Peyer's patch (tissue), 4 donors: Measurements from ENCODE around the gene AFDN. TPM values are rescaled to one million over a fixed set of nuclear protein-coding genes. Genes with fewer than 3 reads are reported as not detected.

Experiments used
- DNase-seq, 3 donors: peaks; one replicate each; pipeline ENCODE4 v3.0.0-alpha.2; 2017 to 2019
- H3K27ac ChIP-seq, 4 donors: fragments of 200-600 bp; sonication (generic); one replicate each; pipeline ENCODE4 v1.5.1; 2016 to 2019
- H3K27me3 ChIP-seq, 2 donors: fragments of 200-600 bp; sonication (generic); one replicate each; pipeline ENCODE4 v1.5.1; 2019
- H3K36me3 ChIP-seq, 3 donors: fragments of 200-600 bp; sonication (generic); one replicate each; pipeline ENCODE4 v1.5.1; 2016 to 2019
- H3K4me1 ChIP-seq, 4 donors: fragments of 200-600 bp; sonication (generic); one replicate each; pipeline ENCODE4 v1.5.1; 2016 to 2019
- H3K4me3 ChIP-seq, 4 donors: fragments of 200-600 bp; sonication (generic); 1 replicate in 3 of 4; 2 replicates in 1 of 4; pipeline ENCODE4 v1.5.1; 2016 to 2019; ENCODE audit warnings: mild to moderate bottlenecking in 1 of 4
- H3K9me3 ChIP-seq, 4 donors: fragments of 200-600 bp; sonication (generic); one replicate each; pipeline ENCODE4 v1.5.1; 2016 to 2019; ENCODE audit warnings: mild to moderate bottlenecking in 1 of 4
- POLR2A ChIP-seq, 2 donors: fragments of 450-650 bp; IDR thresholded peaks; one replicate each; pipeline ENCODE4 v1.5.1; 2017; ENCODE audit warnings: antibody characterized with exemption in 2 of 2, mild to moderate bottlenecking in 2 of 2, moderate library complexity in 2 of 2
- total RNA-seq, 4 donors: library from RNA; depleted of rRNA; stranded (reverse); fragments of >200 nt; gene quantifications; one replicate each; pipeline ENCODE4 v1.1.0, GENCODE V29; 2016
- TF ChIP-seq, protein P1 (sequence below), 6 experiments: fragments of 450-650 bp in 4 of 6; fragments of 200-600 bp in 2 of 6; sonication (generic) in 1 of 6; IDR thresholded peaks; one replicate each; pipeline ENCODE4 v1.5.1; 2017 to 2019; ENCODE audit warnings: antibody characterized with exemption in 6 of 6, mild to moderate bottlenecking in 3 of 6, moderate library complexity in 1 of 6

The AFDN gene
- total RNA-seq, 4 donors from 2014 or later, result 265 to 326 (median 313) TPM

DNA sequence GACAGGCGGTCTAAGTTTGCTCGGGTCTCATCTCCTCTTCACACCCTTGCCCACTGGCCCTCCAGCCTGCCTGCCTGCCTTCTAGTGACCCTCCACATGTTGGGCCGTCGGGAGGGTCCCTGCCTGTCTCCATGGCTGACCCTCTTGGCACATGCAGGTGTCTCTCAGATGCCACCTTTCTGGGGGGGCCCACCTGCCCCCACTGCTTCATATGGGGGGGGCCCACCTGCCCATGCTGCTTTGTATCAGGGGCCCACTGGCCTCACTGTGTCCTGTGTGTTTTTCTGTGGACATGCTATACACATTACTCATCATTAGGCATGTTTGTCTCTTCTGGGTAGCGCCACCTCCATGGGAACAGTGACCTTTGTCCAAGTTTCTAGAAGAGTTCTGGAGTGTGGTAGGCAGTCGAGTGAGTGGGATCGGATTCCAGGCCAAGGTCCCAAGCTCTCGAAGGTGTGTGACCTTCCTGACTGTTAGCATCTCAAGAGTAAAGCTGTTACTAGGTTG is 130.3 kb downstream of the AFDN start:
- H3K4me3 ChIP-seq, result no peak overlapping the region
- H3K27ac ChIP-seq, result peak overlapping the region in 2 of 4 donors; percentile 62 to 73
- peak in 1 of 3 donors; percentile 68 for DNase-seq
- TF ChIP-seq, protein P1, sequence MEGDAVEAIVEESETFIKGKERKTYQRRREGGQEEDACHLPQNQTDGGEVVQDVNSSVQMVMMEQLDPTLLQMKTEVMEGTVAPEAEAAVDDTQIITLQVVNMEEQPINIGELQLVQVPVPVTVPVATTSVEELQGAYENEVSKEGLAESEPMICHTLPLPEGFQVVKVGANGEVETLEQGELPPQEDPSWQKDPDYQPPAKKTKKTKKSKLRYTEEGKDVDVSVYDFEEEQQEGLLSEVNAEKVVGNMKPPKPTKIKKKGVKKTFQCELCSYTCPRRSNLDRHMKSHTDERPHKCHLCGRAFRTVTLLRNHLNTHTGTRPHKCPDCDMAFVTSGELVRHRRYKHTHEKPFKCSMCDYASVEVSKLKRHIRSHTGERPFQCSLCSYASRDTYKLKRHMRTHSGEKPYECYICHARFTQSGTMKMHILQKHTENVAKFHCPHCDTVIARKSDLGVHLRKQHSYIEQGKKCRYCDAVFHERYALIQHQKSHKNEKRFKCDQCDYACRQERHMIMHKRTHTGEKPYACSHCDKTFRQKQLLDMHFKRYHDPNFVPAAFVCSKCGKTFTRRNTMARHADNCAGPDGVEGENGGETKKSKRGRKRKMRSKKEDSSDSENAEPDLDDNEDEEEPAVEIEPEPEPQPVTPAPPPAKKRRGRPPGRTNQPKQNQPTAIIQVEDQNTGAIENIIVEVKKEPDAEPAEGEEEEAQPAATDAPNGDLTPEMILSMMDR (IDR thresholded peaks at IDR 0.05), result no peak
- TF ChIP-seq POLR2A (IDR thresholded peaks at IDR 0.05), result no peak
- peaks cover 0 to 26% (median 0%) of the 10 kb centered on the region in 3 donors for H3K36me3 ChIP-seq
- H3K9me3 ChIP-seq, result no peaks in the 10 kb centered on the region
- H3K4me1 ChIP-seq, result peaks cover 0 to 6% (median 0%) of the 10 kb centered on the region in 4 donors
- no peaks in the 10 kb centered on the region for H3K27me3 ChIP-seq

GRCh38 chr6:167957626-167958025 is 130.9 kb downstream of the AFDN start:
- peaks cover 0 to 6% (median 0%) of the 10 kb centered on the region in 4 donors for H3K4me1 ChIP-seq
- TF ChIP-seq POLR2A (IDR thresholded peaks at IDR 0.05), result no peak
- TF ChIP-seq, protein P1 (IDR thresholded peaks at IDR 0.05), result no peak
- no peak overlapping the region for H3K4me3 ChIP-seq
- H3K27me3 ChIP-seq, result no peaks in the 10 kb centered on the region
- peak overlapping the region in 2 of 4 donors; percentile 55 to 73 for H3K27ac ChIP-seq
- no peak for DNase-seq
- H3K36me3 ChIP-seq, result peaks cover 0 to 24% (median 0%) of the 10 kb centered on the region in 3 donors
- no peaks in the 10 kb centered on the region for H3K9me3 ChIP-seq

GRCh38 chr6:167960579-167960978 is 133.9 kb downstream of the AFDN start:
- TF ChIP-seq, protein P1 (IDR thresholded peaks at IDR 0.05), result no peak
- no peak for TF ChIP-seq POLR2A (IDR thresholded peaks at IDR 0.05)
- Histone ChIP-seq H3K4me3 (no peak overlapping the region), H3K4me1 (peaks cover 0 to 23% (median 0%) of the 10 kb centered on the region in 4 donors), H3K9me3 (no peaks in the 10 kb centered on the region), H3K27ac (no peak overlapping the region), H3K27me3 (no peaks in the 10 kb centered on the region), H3K36me3 (peaks cover 0 to 39% (median 0%) of the 10 kb centered on the region in 3 donors)
- no peak for DNase-seq

- Histone ChIP-seq H3K9me3 (no peaks in the 10 kb centered on the region), H3K27ac (no peak overlapping the region), H3K4me1 (peaks cover 0 to 23% (median 0%) of the 10 kb centered on the region in 4 donors), H3K27me3 (no peaks in the 10 kb centered on the region), H3K36me3 (peaks cover 0 to 47% (median 0%) of the 10 kb centered on the region in 3 donors), H3K4me3 (no peak overlapping the region)
- DNase-seq, result no peak
- TF ChIP-seq POLR2A (IDR thresholded peaks at IDR 0.05), result no peak
- TF ChIP-seq, protein P1 (IDR thresholded peaks at IDR 0.05), result no peak
Measured at GRCh38 chr6:167962711-167963110, 136.0 kb downstream of the AFDN start.

DNA sequence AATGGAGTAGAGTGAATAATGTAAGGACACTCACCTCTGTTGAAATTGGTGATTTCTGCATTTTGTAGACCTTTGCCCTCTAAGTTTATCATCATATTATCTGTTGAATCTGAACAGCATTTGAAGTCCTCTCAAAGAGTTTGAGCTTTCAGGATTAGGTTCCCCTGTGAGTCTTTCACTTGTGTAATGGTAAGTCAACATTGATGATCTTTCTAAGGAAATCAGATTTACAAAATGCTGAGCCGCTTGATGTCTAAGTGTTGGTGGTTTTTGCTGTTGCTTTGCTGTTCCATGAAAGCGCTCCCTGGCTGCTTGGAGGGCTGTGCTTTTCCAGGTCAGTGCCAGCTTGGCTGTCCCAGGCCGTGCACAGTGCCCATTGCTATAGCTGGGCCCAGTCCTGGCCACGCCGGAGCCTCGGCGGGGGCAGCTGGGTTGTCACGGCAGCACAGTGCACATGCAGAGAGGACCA is 136.9 kb downstream of the AFDN start:
- H3K27ac ChIP-seq, result no peak overlapping the region
- TF ChIP-seq, protein P1 (IDR thresholded peaks at IDR 0.05), result no peak
- no peak for TF ChIP-seq POLR2A (IDR thresholded peaks at IDR 0.05)
- DNase-seq, result no peak
- no peaks in the 10 kb centered on the region for H3K9me3 ChIP-seq
- H3K27me3 ChIP-seq, result no peaks in the 10 kb centered on the region
- no peak overlapping the region for H3K4me3 ChIP-seq
- peaks cover 0 to 23% (median 0%) of the 10 kb centered on the region in 4 donors for H3K4me1 ChIP-seq
- H3K36me3 ChIP-seq, result peaks cover 0 to 47% (median 0%) of the 10 kb centered on the region in 3 donors
